ENCODE measurements around the gene MBOAT2.

- TF ChIP-seq CTCF (IDR thresholded peaks at IDR 0.05) (no peak), POLR2A (IDR thresholded peaks at IDR 0.05) (no peak)
These were observed 126.9 kb downstream of the MBOAT2 start for GRCh38 chr2:8876628-8877027.
